ENCODE measurements around the gene CLSTN2.

- TF ChIP-seq CTCF (conservative IDR thresholded peaks at IDR 0.05) (no peak), EZH2 (IDR thresholded peaks at IDR 0.05; ENCODE audit: low read depth) (no peak)
Measured at GRCh38 chr3:140198242-140198641, 263.3 kb downstream of the CLSTN2 start.

Data from PC-9 (cell line).